ENCODE measurements around the gene DLEC1.

The DLEC1 gene

GRCh38 chr3:38021196-38021595 lies 17.8 kb upstream of the DLEC1 start:
- peaks cover 4% of the 10 kb centered on the region; the same call in 1 of the 2 replicates for H3K4me1 ChIP-seq (ENCODE audit: insufficient read depth, low read length)
- WGBS, result 93% methylated on average over 4 of the region's 4 CpGs
- H3K27ac ChIP-seq (ENCODE audit: low read depth, low read length), result no peak overlapping the region
- no peak overlapping the region for H3K9ac ChIP-seq (ENCODE audit: low read depth, low read length)
- H3K4me3 ChIP-seq (ENCODE audit: low read length), result no peak overlapping the region
- H3K36me3 ChIP-seq (ENCODE audit: insufficient read depth, low read length), result peaks cover 4% of the 10 kb centered on the region
- peaks cover 13% of the 10 kb centered on the region; the same call in 1 of the 2 replicates for H3K27me3 ChIP-seq (ENCODE audit: insufficient read depth, low read length)
- no peaks in the 10 kb centered on the region for H3K9me3 ChIP-seq (ENCODE audit: insufficient read depth, low read depth, low read length)

DNA sequence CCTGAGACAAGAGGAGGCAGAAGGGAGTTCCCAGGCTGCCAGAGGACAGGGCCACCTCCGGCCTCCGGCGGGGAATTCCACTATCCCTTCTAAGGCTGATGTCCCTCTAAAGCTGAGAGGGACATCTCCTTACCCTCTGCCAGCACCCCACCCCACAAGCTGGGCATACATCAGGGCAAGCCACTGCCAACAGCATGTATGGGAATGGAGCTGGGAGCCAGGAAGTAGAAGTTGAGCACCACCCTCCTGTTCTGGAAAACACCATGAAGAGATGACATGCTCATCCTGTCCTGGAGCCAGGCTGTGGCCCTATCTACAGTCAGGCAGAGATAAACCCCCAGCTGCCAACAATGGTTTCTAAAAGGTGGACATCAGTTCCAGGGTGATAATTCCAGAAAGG lies 16.7 kb upstream of the DLEC1 start:
- Histone ChIP-seq H3K4me3 (ENCODE audit: low read length) (no peak overlapping the region), H3K9ac (ENCODE audit: low read depth, low read length) (no peak overlapping the region)
- 75% methylated on average over 3 of the region's 3 CpGs for WGBS

DNA sequence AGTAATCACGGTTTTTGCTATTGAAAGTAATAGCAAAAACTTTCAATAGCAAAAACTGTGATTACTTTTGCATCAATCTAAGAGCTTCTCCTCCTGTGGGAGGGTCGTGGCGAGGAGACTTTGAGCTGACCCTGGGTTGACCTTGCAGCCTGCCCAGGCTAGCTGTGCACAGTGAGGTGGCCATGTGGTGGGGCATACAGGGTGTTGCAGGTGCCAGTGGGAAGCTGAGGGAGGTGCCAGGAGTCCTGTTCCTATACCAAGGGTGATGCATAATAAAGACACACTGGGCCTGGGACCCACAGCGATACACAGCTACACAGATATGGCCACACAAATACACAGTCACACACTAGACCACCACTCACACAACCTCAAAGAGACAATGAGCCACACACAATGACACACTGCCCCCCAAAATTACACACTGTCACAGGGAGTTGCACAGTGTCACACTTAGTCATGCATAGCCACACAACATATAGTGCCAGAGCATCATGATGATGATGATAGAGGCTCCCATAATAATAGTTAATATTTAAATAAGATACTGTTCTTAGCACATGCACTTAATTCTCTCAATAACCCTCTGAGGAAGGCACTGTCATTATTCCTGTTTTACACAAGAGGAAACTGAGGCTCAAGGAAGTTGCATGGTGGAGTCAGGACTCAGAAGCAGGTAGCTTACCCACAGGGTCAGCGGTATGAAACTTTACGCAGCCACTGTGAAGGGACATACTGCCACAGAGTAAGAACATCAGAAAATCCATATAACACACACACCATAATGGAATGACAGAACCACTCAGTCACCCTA lies 15.9 kb upstream of the DLEC1 start:
- Histone ChIP-seq H3K9ac (ENCODE audit: low read depth, low read length) (no peak overlapping the region), H3K27me3 (ENCODE audit: insufficient read depth, low read length) (peaks cover 32% of the 10 kb centered on the region), H3K36me3 (ENCODE audit: insufficient read depth, low read length) (no peaks in the 10 kb centered on the region), H3K4me1 (ENCODE audit: insufficient read depth, low read length) (peaks cover 4% of the 10 kb centered on the region; the same call in 1 of the 2 replicates), H3K27ac (ENCODE audit: low read depth, low read length) (no peak overlapping the region), H3K4me3 (ENCODE audit: low read length) (peak overlapping the region; percentile 79; the same call in 1 of the 2 replicates), H3K9me3 (ENCODE audit: insufficient read depth, low read depth, low read length) (no peaks in the 10 kb centered on the region)
- WGBS, result 94% methylated on average over 6 of the region's 6 CpGs

More for the DNA sequence above, 16.7 kb upstream of the DLEC1 start:
- Histone ChIP-seq H3K27me3 (ENCODE audit: insufficient read depth, low read length) (peaks cover 24% of the 10 kb centered on the region), H3K36me3 (ENCODE audit: insufficient read depth, low read length) (no peaks in the 10 kb centered on the region), H3K9me3 (ENCODE audit: insufficient read depth, low read depth, low read length) (no peaks in the 10 kb centered on the region), H3K27ac (ENCODE audit: low read depth, low read length) (no peak overlapping the region), H3K4me1 (ENCODE audit: insufficient read depth, low read length) (peaks cover 4% of the 10 kb centered on the region; the same call in 1 of the 2 replicates)

DNA sequence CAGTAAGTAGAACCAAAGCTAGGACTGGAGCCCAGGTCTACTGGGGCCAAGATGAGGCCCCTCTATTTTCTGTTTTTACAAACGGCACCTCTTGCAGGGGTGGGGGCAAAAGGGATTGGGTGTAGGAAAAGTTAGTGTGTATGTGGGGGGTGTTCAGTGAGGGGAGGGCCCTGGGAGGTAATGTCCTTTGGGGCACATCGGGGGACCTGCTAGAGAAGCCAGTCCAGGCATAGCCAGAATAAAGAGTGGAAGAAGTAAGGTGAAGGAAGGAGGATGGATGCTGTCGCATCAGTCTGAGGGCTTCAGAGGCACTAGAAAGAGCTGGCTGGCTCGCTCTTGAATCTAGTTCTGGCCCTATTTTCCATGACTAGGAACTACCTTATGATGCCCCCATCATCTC lies 12.2 kb upstream of the DLEC1 start:
- no peaks in the 10 kb centered on the region for H3K9me3 ChIP-seq (ENCODE audit: insufficient read depth, low read depth, low read length)
- peaks cover 4% of the 10 kb centered on the region; the same call in 1 of the 2 replicates for H3K4me1 ChIP-seq (ENCODE audit: insufficient read depth, low read length)
- 82% methylated on average over 4 of the region's 4 CpGs for WGBS
- H3K27ac ChIP-seq (ENCODE audit: low read depth, low read length), result no peak overlapping the region
- H3K9ac ChIP-seq (ENCODE audit: low read depth, low read length), result no peak overlapping the region
- no peak overlapping the region for H3K4me3 ChIP-seq (ENCODE audit: low read length)
- peaks cover 68% of the 10 kb centered on the region for H3K27me3 ChIP-seq (ENCODE audit: insufficient read depth, low read length)
- no peaks in the 10 kb centered on the region for H3K36me3 ChIP-seq (ENCODE audit: insufficient read depth, low read length)

GRCh38 chr3:38027466-38028465 lies 11.2 kb upstream of the DLEC1 start:
- H3K27ac ChIP-seq (ENCODE audit: low read depth, low read length), result no peak overlapping the region
- peaks cover 4% of the 10 kb centered on the region; the same call in 1 of the 2 replicates for H3K4me1 ChIP-seq (ENCODE audit: insufficient read depth, low read length)
- no peaks in the 10 kb centered on the region for H3K36me3 ChIP-seq (ENCODE audit: insufficient read depth, low read length)
- H3K4me3 ChIP-seq (ENCODE audit: low read length), result no peak overlapping the region; the same call in 1 of the 2 replicates
- no peak overlapping the region for H3K9ac ChIP-seq (ENCODE audit: low read depth, low read length)
- 88% methylated on average over 6 of the region's 6 CpGs for WGBS
- H3K27me3 ChIP-seq (ENCODE audit: insufficient read depth, low read length), result peaks cover 75% of the 10 kb centered on the region
- H3K9me3 ChIP-seq (ENCODE audit: insufficient read depth, low read depth, low read length), result no peaks in the 10 kb centered on the region

GRCh38 chr3:38028621-38029361 lies 10.2 kb upstream of the DLEC1 start:
- no peak overlapping the region for H3K27ac ChIP-seq (ENCODE audit: low read depth, low read length)
- peaks cover 73% of the 10 kb centered on the region for H3K27me3 ChIP-seq (ENCODE audit: insufficient read depth, low read length)
- H3K36me3 ChIP-seq (ENCODE audit: insufficient read depth, low read length), result no peaks in the 10 kb centered on the region
- peak overlapping the region; percentile 75 for H3K4me3 ChIP-seq (ENCODE audit: low read length)
- H3K4me1 ChIP-seq (ENCODE audit: insufficient read depth, low read length), result peaks cover 4% of the 10 kb centered on the region; the same call in 1 of the 2 replicates
- peak overlapping the region; percentile 9; the same call in 1 of the 2 replicates for H3K9ac ChIP-seq (ENCODE audit: low read depth, low read length)
- H3K9me3 ChIP-seq (ENCODE audit: insufficient read depth, low read depth, low read length), result no peaks in the 10 kb centered on the region
- WGBS, result 3% methylated on average over 44 of the region's 45 CpGs

DNA sequence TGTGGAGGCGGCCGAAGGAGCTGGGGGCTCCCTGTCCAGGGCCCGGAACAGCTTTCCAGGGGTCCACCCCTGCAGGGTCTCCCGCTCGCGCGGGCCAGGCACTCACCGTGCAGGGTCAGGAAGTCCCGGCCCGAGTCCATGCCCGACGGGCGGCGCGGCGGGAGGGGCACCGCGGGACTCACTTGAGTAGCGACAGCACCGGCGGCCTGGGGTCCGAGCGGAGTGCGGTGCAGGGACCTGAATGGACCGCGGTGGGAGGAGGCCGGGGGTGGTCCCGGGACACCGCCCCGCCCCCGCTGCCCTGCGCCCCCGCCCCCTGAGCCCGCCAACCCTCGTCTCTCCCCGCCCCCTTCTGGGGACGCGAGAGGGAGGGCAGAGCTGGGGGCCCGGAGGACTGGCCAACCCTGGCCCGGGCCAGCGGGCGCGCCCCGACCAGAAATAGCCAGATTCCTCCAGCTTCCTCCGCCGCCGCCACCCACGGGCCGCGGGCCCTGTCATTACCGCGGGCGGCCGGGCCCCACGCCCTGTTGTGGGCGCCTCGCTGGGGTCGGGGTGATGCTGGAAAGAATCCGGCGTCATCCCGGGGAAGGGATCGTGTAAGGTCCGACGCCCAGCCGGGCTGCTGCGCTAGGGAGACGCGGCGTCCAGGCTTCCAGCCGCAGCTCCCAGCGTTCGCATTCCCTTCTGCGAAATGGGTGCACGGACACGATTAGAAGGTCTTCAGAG lies 9.4 kb upstream of the DLEC1 start, which contains the start of gene PLCD1:
Gene PLCD1 (minus strand): TSS at position 243 of the 726 bp plus-strand sequence. CDS start 103 bp downstream, at position 140.
- no peaks in the 10 kb centered on the region for H3K9me3 ChIP-seq (ENCODE audit: insufficient read depth, low read depth, low read length)
- no peaks in the 10 kb centered on the region for H3K36me3 ChIP-seq (ENCODE audit: insufficient read depth, low read length)
- H3K4me1 ChIP-seq (ENCODE audit: insufficient read depth, low read length), result peaks cover 4% of the 10 kb centered on the region; the same call in 1 of the 2 replicates
- H3K27me3 ChIP-seq (ENCODE audit: insufficient read depth, low read length), result peaks cover 73% of the 10 kb centered on the region
- H3K27ac ChIP-seq (ENCODE audit: low read depth, low read length), result no peak within 1 kb of the TSS
- H3K9ac ChIP-seq (ENCODE audit: low read depth, low read length), result peak within 1 kb of the TSS; percentile 42
- H3K4me3 ChIP-seq (ENCODE audit: low read length), result peak within 1 kb of the TSS; percentile 75
- WGBS, result 1% methylated on average over 69 of the region's 75 CpGs

GRCh38 chr3:38030126-38031021 lies 8.6 kb upstream of the DLEC1 start:
- Histone ChIP-seq H3K4me3 (ENCODE audit: low read length) (peak overlapping the region; percentile 75), H3K36me3 (ENCODE audit: insufficient read depth, low read length) (no peaks in the 10 kb centered on the region)
- WGBS, result 58% methylated on average over 8 of the region's 8 CpGs

More at GRCh38 chr3:38030126-38031021, 8.6 kb upstream of the DLEC1 start:
- H3K9me3 ChIP-seq (ENCODE audit: insufficient read depth, low read depth, low read length), result no peaks in the 10 kb centered on the region
- peak overlapping the region; percentile 1; the same call in 1 of the 2 replicates for H3K9ac ChIP-seq (ENCODE audit: low read depth, low read length)
- peaks cover 4% of the 10 kb centered on the region; the same call in 1 of the 2 replicates for H3K4me1 ChIP-seq (ENCODE audit: insufficient read depth, low read length)
- H3K27ac ChIP-seq (ENCODE audit: low read depth, low read length), result no peak overlapping the region
- H3K27me3 ChIP-seq (ENCODE audit: insufficient read depth, low read length), result peaks cover 73% of the 10 kb centered on the region

Measured in HUES64 (cell line).